NCI-H1105 (cell line): ENCODE results near the gene GALP.
"Not testable (repeated sequence)": the region's sequence is repeated elsewhere in the genome, so short reads cannot be mapped to it uniquely, and the experiment has no call there.

Experiments
- DNase-seq: peaks from one replicate; lab custom pipeline; 2025; lab: John Stamatoyannopoulos, UW

Gene GALP

DNA sequence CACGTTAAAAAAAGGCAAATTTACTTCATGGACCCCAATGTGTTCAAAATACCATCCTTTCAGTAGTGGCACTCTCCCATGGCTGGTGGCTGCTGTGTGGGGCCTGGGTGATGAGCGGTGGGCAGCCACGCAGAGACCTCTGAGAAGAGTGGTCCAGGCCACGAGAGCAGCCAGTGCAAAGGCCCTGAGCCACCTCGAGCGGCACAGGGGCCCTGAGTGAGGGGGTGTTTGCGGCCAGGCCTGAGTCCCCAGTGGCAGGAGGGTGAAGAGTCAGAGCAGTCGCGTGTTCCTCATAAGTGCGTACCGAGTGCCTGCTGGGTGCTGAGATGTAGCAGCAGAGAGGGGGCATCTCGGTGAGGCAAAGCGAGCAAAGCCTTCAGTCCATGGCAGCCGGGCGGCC is 27.7 kb upstream of the GALP start:
- no peak for DNase-seq

DNA sequence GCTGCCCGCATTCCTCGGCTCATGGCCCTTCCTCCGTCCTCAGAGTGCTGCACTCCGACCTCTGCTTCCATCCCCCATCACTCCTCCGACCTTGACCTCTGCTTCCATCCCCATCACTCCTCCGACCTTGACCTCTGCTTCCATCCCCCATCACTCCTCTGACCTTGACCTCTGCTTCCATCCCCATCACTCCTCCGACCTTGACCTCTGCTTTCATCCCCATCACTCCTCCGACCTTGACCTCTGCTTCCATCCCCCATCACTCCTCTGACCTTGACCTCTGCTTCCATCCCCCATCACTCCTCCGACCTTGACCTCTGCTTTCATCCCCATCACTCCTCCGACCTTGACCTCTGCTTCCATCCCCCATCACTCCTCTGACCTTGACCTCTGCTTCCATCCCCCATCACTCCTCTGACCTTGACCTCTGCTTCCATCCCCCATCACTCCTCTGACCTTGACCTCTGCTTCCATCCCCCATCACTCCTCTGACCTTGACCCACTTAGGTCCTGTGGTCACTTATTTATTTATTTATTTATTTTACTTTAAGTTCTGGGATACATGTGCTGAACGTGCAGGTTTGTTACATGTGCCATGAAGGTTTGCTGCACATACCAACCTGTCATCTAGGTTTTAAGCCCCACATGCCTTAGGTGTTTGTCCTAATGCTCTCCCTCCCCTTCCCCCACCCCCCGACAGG is 26.7 kb upstream of the GALP start:
- DNase-seq, result not testable (repeated sequence)

DNA sequence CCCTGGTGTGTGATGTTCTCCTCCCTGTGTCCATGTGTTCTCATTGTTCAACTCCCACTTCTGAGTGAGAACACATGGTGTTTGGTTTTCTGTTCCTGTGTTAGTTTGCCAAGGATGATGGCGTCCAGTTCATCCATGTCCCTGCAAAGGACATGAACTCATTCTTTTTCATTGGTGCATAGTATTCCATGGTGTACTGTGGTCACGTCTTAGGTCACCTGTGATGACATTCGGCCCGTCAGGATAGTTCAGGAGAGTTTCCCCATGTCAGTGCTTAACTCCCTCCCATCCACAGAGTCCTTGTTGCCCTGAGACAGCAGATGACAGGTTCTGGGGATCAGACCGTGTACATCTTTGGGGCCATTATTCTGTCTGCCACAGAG is 26.2 kb upstream of the GALP start:
- no peak for DNase-seq

DNA sequence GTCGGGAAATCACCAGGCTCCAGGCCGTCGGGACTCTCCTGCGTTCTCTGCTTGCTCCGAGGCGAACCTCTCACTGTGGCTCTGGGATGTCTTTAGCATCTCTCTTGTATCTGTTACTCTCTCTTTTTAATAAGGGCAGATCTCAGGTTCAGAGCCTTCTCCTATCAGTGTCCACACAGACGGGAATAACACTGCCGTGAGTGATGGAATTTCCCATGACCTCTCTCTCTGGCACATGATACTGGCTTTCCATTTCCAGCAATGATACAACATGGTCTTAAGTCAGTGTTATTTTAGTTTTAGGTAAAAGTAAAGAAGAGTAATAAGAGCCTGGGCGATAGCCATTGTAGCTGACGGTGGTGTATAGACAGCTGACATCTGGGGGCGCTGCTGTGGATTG is 25.4 kb upstream of the GALP start:
- DNase-seq, result no peak

DNA sequence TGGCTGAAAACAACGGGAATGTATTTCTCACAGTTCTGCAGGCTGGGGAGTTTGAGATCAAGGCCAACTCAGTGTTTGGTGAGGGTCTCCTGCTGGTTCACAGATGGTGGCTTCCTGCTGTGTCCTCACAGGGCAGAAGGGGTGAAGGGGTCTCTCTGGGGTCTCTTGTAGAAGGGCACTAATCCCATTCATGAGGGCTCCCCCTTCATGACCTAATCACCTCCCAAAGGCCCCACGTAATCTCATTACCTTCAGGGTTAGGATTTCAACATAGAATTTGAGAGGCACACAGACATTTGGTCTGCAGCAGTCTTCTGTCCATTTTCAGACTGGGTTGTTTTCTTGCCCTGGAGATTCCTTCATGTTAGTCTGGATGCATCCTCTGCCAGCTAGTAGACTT is 23.2 kb upstream of the GALP start:
- no peak for DNase-seq

DNA sequence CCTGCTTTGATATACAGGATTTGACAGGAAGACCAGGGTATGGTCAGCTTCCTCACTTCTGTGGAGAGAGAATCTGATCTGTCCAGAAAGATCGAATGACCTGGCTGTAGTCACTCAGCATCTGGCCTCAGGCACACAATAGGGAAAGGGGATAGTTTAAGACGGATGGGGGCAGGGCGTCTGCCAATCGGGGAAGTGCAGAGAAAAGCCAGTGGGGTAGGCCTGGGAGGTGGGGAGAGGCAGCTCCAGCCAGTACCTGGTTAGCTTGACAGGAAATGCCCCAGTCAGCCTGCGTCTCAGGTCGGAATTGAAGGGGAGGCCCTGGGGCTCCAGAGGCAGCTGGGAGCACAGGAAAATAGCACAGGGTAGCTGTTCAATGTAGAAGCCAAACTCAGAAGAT is 22.3 kb upstream of the GALP start:
- DNase-seq, result no peak

DNA sequence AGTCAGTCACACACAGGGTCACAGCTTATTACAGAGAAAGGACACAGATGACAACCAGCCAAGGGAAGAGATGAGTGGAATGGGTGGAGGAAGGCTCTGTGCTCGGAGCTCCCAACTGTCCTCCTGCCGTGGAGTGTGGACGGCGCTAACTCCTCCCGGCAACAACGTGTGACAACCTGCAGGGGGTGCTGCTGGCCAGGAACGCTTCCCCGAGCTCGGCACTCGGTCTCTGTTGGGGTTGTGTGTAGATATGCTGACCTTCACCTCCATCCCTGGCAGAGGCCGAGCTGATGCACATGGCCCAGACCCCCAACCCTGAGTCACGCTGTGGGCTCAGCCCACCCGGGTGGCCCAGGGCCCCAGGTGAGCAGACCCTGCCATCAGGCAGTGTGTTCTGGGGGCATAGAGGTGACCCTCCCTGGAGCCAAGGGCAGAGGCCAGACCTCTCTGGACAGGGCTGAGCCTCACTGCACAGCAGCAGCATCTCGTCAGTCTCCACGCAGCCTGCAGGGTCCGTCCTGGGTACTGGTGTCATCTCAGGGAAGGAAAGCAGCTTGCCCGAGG is 20.6 kb upstream of the GALP start:
- no peak for DNase-seq

DNA sequence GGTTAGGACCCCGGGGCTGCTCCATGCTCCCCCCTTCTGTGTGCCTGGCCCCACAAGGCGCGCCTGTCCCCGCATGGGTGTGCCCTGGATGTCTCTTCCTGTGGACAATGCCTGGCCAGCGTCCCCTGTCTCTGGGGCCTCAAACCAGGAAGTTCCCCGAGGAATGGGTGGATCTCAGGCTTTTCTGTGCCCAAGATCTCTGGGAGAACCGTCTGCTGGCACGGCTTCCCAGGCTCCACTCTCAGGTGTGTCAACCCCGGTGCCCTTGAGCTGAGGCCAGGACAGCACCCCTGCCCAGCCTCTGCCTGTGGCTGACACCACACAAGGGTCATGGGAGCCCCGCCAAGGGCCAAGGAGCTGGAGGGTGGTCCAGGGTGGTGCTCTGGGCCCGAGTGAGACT is 19.0 kb upstream of the GALP start:
- DNase-seq, result no peak

DNA sequence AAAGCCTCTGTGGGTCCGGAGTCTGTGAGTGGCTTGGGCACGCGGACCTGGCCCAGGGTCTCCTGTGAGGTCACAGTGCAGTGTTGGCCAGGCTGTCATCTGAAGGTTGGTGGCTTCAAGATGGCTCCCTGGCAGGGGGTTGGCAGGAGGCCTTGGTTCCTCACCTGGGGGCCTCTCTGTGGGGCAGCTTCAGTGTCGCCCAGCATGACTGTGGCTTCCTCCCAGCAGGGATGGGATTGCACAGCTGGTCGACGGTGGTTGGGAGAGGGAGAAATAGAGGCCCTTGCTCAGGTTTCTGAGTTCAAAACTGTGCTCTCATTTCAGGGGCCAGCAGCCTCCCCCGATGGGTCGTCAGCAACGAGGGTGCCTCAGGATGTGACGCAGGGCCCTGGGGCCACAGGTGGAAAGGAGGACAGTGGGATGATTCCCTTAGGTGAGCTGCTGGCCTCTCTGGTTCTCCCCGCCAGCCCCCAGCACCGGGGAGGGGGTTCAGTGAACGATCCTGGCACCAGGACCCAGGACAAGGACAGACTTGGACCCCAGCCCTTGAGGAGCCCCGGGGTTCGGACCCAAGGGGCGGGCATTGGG is 17.5 kb upstream of the GALP start:
- DNase-seq, result no peak

DNA sequence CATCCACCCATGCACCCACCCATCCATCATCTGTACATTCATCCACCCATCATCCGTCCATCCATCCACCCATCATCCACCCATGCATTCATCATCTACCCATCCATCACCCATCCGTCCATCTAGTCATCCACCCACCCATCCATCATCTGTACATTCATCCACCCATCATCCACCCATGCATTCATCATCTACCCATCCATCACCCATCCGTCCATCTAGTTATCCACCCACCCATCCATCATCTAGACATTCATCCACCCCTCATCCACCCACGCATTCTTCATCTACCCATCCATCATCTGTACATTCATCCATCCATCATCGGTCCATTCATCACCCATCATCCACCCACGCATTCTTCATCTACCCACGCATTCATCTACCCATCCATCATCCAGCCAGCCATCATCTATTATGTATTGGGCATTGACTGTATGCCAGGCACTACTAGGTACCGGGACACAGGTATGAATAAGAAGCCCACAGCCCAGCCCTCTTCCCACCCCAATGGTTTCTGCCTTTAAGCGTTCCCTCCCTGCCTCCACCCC is 16.7 kb upstream of the GALP start:
- DNase-seq, result no peak

DNA sequence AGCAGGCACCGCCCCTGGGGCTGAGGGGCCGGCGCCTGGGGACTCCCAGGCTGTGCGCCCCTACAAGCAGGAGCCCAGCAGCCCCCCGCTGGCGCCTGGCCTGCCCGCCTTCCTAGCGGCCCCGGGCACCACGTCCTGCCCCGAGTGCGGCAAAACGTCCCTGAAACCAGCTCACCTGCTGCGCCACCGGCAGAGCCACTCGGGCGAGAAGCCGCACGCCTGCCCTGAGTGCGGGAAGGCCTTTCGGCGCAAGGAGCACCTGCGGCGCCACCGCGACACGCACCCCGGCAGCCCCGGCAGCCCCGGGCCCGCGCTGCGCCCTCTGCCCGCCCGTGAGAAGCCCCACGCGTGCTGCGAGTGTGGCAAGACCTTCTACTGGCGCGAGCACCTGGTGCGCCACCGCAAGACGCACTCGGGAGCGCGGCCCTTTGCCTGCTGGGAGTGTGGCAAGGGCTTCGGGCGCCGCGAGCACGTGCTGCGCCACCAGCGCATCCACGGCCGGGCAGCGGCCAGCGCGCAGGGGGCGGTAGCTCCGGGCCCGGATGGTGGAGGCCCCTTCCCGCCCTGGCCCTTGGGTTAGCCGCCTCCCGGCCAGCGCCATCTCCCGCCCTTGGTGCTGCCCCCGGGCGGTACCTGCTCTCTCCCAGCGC is 16.1 kb upstream of the GALP start:
- DNase-seq, result no peak

DNA sequence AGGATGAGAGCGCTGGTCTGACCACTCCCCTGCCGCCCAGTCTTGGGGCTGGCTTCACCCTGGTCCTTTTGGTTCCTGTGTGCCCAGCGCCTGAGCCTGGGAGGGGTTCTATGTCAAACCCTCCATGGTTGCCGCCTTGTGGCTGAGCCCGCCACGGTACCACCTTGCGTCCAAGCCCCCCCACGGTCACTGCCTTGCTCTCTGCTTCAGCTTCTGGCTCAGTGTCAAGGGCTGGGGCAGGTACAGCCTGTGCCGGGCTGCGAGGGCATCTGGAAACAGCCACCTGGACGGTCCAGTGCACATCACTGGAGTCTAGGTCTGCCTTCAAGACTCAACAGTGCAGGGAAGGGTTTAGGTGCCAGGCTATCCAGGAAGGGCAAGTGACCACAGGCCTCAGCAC is 14.3 kb upstream of the GALP start:
- DNase-seq, result no peak

DNA sequence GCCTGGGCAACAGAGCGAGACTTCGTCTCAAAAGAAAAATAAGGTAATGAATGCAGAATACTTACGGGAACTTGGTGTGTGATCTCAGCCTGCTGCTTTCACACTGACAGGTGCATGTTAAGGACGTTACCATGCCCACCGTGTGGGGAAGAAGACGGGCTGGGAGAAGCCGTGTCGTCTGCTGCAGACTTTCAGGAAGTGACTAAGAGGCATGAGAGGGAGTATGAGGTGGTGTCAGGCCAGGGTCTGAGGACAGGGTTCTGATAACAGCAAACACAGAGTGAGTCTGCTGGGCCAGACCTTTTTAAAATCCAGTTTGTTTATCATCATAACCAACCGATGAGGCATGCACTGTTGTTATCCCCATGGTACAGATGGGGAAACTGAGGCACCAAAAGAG is 13.6 kb upstream of the GALP start:
- DNase-seq, result no peak

DNA sequence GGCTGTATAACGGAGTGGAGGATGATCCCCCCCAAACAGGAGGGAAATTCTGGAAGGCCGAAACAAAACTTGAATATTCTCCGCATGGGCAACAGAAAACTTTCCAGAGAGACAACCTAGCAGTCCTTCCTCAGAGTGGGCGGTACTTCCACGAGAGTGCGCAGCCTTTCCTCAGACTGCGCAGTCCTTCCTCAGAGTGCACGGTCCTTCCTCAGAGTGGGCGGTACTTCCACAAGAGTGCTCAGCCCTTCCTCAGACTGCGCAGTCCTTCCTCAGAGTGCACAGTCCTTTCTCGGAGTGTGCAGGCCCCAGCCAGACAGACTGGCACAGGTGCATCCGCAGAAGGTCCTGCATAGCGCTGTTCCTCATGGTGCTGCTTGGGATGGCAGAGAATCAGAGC is 12.7 kb upstream of the GALP start:
- no peak for DNase-seq

DNA sequence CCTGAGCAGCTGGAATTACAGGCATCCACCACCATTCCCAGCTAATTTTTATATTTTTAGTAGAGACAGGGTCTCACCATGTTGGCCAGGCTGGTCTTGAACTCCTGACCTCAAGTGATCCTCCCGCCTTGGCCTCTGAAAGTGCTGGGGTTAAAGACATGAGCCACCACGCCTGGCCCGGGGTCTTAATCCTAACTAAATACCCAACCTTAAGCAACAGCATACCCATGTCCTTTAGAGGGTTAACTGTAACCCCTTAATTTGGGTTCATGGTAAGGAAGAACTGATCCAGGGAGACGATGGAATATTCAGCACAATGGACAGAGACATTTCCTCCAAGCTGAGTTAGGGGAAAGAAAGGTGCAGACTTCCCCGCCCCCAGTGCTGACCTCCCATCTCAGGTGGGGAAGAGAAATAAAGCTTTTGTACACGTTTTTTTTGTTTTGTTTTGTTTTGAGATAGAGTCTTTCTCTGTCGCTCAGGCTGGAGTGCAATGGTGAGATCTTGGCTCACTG is 8.7 kb upstream of the GALP start:
- no peak for DNase-seq

DNA sequence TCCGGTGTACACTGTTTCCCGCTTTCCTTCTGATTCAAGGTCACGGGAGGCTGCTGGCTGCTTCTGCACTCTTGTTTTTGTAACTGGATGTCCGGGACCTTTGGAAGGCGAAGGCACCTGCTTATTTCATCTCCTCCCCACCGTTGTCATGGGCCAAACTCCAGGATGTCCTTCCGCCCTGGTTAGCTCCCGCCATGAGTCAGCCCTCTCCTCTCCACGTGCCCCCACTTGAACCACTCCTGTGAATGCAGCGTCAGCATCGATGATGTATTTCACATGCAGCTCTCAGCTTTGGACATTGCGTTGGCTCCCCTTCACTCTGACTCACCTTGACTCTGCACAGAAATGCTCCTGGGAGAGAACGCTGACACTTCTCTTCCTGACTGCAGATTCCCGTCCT is 5.5 kb upstream of the GALP start:
- DNase-seq, result no peak

DNA sequence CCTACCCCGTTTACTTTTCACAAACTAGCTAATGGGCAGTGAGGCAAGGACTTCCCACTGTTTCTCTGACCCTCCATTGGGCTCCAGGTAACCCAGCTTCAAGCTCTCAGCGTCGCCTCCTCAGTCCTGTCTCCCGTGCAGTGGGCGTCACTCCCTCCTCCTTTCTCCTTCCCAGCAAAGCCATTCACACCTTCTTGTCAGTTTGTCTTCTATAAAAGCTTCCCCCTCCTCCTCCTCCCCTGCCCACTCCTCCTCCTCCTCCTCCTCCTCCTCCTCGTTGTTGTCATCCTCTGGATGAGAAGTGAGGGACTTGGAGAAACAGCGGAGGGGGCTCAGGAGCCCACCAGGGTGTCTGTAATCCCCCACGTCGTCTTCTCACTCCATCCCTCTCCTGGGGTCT is 1.7 kb upstream of the GALP start:
- no peak for DNase-seq

DNA sequence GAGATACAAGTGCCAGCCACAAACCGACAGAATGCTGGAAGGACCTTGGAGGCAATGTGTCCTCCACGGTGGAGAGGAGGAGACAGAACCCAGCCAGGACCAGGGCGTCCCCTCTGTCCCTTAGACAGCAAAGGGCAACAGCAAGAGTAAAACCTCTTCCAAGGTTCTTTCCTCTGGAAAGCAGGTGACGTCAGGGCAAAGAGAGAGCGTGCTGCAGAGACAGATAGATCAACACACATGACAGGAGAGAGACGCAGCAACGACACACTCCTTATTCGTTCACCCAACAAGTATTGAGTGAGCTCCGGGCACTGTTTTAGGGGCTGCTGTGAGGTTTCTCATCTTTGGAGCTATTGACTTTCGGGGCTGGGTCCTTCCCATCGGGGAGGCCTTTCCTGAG is 1.3 kb upstream of the GALP start:
- DNase-seq, result no peak

DNA sequence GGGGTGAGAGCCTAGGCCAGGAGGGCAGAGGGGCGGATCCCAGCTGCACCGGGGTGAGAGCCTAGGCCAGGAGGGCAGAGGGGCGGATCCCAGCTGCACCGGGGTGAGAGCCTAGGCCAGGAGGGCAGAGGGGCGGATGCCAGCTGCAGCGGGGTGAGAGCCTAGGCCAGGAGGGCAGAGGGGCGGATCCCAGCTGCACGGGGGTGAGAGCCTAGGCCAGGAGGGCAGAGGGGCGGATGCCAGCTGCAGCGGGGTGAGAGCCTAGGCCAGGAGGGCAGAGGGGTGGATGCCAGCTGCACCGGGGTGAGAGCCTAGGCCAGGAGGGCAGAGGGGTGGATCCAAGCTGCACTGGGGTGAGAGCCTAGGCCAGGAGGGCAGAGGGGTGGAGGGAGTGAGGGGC is 502 bp downstream of the GALP start:
- DNase-seq, result not testable (repeated sequence)

DNA sequence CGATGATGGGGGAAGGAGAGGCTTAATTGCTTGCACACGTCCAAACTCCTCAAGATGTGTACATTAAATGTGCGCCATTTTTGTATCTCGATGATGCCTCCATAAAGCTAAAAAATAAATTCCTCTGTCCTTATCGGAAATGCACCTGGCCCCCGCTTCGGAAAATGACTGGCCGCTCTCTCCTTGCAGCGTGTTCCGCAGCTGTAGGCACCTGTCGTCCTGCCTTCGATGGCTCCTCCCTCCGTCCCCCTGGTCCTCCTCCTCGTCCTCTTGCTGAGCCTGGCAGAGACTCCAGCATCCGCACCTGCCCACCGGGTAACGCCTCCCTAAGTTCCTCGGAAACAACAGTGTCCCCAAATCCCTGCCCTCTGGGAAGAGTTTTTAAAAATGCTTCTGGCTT is 1.1 kb downstream of the GALP start:
- DNase-seq, result peak; percentile 13

DNA sequence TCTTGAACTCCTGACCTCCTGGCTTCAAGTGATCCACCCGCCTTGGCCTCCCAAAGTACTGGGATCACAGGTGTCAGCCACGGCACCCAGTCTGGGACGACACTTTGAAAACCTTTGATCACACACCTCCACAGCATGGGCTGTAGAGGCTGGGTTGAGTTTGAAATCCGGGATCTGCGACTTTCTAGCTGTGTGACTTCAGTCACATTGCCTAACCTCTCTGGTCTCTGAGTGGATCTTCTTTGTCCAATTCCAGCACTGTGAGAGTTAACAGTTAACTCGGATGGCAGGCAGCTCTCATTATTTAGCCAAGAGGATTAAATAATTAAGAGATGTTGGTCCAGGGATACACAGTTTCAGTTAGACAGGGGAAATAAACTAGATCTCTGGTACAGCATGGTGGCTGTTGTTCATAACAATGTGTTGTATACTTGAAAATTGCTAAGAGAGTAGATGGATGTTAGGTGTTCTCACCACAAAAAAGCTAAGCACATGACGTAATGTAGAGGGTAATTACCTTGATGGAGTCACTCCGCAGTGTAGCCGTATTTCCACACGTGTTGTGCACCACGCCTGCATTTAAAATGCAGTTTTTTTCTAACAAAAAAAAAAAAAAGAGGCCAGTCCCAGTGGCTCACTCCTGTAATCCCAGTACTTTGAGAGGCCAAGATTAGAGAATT is 1.9 kb downstream of the GALP start:
- DNase-seq, result no peak

DNA sequence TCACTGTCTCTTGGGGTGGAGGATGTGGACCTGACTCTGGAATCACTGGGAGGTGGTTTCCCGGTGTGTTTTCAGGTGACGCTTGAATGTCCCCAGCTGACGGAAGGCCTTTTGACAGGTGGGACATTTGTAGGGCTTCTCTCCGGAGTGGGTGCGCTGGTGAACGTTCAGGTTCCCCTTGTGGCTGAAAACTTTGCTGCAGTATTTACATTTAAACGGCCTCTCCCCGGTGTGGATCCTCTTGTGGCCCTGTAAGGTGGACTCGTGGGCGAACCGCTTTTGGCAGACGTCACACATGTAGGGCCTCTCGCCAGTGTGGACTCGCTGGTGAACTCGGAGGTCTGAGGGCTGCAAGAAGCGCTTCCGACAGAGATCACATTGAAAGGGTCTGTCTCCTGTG is 14.0 kb downstream of the GALP start:
- DNase-seq, result no peak
